Amygdala (tissue), 56 donors: Measurements from ENCODE around the gene PLXNA4.
A peak's percentile ranks its signal among the peaks of the same experiment; 100 is the strongest.

Source experiments
- DNase-seq, 56 donors: peaks; one replicate each; lab custom pipeline; 2025; lab: John Stamatoyannopoulos, UW

Gene PLXNA4

DNA sequence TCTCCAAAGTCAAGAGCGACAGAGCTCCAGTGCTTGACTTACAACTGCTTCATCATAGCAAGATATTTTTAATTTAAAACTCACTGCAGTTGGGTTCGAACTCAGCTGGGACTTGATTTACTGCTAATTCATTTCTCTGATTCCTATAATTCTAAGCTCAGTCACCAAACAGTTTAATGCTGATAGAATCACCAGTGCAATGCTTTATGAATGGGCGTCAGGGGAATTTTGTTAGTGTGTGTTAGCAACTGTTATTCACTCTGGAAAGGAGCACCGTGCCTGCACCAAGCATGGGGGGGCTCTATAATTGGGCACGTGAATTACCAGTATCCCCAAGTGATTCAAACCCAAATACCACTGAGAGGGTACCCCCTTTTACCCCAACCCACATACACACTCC lies 10.4 kb downstream of the PLXNA4 start:
- no peak for DNase-seq

DNA sequence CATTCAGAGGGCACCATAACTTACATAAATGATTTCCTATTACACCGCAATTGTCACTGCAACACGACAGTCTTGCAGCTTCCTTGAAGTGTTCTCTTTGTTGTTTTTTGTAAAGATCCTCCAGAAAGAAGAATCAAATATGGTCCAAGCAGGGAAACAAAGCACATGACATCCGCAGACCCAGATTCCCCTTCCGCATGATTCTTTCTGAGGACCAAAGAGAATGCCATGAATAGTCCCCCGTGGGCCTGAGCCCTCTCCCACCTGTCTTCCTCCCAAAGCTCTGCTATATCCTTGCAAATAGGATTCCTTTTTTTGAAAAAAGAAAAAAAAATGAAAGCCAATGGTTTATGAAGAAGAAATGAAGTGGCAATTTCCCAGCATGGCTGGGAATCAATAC lies 10.8 kb downstream of the PLXNA4 start:
- no peak for DNase-seq

DNA sequence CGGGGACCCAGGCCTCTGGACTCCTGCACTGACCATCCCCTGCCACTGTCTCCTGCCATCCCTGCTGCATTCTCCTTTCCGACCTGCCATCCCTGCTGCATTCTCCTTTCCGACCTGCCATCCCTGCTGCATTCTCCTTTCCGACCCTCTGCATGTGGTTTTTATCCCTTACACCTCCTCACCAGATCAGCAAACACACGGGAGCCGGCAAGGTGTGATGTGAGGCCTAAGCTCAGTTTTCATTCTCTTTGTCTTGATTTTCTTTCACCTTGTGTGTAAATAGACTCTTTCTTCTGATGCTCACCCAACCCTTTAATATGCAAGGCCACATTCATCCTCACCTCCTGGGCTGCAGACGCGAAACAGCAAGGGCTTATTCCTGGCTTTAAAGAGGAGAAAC lies 11.4 kb downstream of the PLXNA4 start:
- no peak for DNase-seq

DNA sequence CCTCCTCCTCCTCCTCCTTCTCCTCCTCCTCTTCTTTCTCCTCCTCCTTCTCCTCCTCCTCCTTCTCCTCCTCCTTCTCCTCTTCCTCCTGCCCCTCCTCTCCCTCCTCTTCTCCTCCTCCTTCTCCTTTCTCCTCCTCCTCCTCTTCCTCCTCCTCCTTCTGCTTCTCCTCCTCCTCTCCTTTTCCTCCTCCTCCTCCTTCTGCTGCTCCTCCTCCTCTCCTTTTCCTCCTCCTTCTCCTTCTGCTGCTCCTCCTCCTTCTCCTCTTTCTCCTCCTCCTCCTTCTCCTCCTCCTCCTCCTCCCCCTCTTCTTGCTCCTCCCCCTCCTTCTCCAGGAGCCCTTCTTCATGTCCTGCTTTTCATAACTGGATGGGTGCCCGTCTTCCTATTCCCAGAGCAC lies 12.2 kb downstream of the PLXNA4 start:
- no peak for DNase-seq

DNA sequence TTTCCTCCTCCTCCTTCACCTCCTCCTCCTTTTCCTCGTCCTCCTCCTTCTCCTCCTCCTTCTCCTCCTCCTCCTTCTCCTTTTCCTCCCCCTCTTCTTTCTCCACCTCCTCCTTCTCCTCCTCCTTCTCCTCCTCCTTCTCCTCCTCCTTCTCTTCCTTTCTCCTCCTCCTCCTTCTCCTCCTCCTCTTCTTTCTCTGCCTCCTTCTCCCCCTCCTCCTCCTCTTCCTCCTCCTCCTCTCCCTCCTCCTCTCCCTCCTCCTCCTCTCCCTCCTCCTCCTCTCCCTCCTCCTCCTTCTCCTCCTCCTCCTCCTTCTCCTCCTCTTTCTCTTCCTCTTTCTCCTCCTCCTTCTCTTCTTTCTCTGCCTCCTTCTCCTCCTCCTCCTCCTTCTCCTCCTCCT lies 13.6 kb downstream of the PLXNA4 start:
- no peak for DNase-seq

DNA sequence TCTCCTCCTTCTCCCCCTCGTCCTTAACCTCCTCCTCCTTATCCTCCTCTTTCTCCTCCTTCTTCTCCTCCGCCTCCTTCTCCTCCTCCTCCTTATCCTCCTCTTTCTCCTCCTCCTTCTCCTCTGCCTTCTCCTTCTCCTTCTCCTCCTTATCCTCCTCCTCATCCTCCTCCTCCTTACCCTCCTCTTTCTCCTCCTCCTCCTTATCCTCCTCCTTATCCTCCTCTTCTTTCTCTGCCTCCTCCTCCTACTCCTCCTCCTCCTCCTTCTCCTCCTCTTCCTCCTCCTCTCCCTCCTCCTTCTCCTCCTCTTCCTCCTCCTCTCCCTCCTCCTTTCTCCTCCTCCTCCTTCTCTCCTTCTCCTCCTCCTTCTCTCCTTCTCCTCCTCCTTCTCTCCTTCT lies 14.5 kb downstream of the PLXNA4 start:
- DNase-seq: no peak

DNA sequence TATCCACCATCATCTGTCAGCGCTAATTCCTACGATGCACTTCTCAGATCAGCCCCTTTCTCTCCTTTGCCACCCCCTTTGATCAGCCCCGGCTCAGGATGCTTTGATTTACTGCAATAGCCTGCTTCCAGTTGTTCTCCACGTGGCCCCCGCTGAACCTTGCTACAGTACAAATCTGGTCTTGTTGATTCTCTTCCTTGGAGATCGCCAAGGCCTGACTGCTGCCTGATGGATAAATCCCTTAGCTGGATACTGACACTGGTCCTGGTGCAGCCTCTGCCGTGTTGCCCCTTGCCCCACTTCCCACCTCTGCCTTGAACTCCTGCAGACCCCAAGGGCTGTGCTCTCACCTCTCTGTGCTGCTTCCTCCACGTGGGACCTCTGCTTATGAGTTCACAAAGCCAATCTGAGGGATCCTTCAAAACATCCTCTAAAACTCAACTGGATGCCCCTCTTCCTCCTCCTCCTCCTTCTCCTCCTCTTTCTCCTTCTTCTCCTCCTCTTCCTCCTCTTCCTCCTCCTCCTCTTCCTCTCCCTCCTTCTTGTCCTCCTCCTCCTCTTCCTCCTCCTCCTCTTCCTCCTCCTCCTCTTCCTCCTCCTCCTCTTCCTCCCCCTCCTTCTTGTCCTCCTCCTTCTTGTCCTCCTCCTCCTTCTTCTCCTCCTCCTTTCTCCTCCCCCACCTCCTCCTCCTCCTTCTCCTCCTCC lies 15.3 kb downstream of the PLXNA4 start:
- no peak for DNase-seq

DNA sequence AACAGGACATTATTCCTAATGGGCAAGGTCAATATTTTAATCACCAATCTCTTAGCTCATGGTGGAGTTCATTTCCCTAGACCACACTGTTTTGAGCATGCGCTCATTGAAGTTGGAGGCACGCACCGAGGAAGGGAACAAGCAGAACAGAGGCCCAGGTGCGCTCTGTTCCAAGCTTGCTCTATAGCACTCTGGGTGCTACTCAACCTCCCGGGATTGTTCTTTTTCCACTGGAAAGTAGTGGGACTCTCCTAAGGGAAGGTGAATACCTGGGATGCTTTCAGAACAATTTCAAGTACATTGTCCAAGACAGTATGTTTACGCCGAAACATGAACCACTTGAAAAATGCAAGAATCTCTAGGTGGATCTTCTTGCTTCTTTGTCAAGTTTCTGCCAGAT lies 16.2 kb downstream of the PLXNA4 start:
- DNase-seq: no peak

DNA sequence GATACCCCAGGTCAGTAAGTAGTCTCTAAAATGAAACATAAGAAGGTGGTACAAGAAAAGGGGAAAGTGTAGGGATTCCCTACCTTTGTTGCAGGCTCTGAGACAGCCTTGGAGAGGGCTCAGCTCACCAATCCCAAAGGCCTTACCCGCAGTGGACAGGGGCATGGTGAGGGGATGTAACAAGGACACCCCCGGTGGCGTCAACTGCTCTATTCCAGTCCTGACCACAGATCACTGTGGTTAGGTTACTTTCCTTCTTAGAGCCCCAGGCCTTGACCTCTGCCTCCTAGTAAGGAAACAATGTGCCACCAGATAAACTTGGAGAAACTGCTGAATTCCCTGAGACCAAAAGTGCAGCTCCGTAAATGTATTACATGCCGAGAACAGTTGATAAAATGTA lies 17.5 kb downstream of the PLXNA4 start:
- DNase-seq: no peak

DNA sequence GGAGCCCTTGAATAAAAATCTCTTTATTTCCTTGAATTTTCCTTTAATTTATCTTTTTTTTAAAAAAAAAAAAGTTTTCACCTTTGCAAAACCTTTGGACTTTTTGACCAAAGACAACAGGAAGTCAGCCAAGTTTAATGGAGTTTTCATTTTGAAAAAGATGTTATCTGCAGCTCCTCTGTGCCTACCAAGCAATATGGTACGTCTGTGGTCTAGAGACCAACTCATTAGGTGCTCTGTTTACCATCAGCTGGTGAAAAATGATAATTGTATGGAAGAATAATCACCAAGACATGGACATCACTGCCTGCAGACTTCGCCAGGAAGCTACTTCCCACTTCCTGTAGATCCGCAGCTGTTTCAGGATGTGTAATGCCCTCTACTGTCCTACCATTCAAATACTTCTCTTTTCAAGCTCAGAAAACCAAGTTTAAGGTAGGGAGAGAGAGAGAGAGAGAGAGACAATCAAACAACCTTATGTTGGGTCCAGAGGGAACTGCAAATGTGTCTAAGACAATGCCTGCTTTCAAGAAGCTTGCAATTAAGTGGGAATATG lies 18.7 kb downstream of the PLXNA4 start:
- DNase-seq: no peak

DNA sequence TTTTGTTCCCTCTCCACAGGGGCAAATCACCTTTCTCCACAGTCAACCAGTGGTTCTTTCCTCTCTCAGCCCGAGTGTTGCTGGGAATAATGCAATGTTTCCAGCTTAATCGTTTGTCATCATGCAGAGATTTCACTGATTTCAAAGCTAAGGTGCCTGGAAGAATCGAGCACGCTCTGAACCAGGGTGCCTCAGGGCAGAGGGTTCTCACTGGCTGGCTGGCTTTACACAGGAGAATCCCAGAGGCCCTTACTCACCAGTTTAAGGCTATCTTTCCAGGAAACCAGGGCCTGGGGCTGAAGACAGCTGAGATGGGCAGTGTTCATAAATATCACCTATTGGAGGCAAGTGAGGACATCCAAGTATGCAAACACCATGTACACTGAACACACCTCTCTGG lies 21.8 kb downstream of the PLXNA4 start:
- DNase-seq: no peak

DNA sequence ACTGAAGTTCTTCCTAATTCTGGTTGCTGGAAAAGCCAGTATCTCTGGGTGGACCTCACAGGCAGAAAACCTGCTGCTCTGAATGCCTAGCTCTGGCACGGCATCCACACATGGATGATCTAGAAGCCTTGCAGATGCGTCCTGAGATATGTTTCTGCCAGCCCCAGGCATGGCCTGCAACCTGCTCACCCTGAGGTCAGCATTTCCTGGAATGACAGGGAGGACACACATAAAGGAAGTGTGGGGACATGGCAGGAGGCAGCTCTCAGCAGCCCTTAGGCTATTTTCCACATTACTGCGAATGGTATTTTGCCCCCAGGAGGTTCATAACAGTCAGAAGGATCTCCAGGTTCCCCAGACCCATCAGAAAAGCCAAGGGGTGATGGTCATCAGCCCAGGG lies 23.2 kb downstream of the PLXNA4 start:
- no peak for DNase-seq

DNA sequence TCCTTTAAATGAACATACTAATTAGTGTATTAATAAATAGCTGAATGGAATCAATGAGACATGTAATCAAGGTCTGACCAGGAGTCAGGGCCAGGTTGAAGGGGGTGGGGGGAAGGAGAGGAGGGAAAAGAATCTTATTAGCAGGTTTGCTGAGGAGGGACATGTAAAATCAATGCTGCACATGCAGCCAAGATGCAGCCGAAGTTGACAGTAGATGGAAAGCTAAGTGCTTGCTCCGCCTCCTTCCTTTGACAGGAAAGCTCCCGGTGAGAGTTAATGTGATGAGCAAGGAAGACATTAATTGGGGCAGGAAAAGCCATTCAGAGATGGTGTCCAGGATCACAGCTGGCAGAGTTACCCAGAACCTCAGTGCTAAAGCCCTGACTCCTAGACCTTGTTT lies 24.4 kb downstream of the PLXNA4 start:
- DNase-seq: no peak

DNA sequence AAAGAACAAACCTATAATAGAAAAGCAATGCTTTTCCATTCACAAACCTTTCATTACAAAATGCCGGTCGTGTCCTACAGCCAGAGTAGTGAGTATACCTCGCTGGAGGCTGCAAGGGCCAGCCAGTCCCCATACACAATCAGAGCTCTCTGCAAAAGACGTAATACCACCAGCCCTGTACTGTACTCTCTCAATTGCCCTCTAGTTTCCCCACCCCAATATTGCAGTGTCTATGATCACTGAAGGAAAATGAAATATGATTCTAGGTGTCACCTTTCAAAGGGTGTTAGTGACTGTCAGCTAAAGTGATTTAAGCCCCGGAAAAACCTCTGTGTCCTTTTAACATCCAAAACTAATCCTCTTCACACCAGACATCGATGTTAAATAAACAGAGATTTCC lies 24.8 kb downstream of the PLXNA4 start:
- DNase-seq: no peak

DNA sequence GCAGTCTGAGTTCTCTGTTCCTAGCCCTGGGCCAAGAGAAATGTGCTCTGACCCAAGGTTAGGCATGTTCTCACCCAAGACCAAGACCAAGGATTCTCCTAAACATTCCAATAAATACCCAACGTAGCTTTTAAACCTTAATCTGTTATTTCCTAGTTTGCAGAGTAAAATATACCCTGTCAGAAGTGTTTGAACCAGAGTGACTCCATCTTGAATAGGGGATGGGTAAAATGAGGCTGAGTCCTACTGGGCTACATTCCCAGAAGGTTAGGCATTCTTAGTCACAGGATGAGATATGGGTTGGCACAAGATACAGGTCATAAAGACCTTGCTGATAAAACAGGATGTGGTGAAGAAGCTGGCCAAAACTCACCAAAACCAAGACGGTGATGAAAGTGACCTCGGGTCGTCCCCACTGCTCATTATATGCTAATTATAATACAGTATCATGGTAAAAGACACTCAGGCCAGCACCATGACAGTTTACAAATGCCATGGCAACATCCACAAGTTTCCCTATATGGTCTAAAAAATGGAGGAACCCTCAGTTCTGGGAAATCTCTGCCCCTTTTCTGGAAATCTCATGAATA lies 27.7 kb downstream of the PLXNA4 start:
- DNase-seq: no peak

DNA sequence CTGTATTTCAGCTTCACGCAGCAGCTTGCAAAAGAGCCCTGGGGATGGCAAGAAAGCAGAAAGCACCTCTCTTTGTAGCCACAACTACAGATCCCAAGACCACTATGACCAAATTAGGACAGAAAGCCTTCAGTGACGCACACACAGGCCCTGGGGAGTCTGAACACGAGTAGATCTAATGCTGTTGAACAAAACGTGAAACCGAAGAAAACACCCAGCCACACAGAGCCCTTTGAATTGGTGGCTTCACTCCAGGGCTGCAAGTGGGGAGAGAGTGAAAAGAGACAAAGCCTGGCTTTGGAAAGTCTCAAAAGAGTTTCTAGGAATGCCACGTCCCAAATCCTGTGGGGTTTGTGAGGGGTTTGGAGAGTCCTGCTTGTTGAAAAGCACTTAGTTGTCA lies 28.4 kb downstream of the PLXNA4 start:
- peak in 8 of 56 donors; percentile 2 to 30 (median 13) for DNase-seq

DNA sequence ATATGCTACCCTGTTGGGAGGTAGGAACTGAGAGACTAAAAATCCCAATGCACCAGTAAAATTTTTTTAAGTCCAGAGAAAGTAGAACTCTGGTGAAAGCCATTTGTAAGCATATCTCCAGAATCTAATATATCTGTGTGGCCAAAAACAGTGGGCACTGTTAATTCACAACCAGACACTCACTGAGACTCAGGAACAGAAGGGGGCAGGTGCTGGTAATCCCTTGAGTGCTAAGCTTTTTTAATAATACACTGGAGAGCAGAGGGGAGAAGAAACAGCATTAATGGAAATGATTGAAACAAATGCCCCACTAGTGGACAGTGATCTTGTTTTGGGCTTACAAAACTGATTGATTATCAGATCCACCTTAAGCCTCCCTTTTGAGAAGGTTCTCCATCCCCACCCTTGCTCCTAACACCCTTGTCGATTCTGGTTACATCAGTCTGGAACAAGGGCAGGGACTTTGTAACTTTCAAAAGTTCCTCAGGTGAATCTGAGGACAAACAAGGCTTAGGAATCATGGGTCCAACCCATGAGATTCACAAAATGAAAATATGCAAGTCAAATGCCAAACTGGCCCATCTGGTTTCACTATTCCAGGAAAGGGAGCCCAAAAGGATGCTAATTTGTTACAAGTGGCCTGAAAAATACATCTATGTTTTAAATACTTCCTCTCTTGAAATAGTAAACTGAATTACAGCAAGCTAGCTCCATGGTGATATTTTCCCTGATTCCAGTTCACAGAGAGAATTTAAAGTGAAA lies 29.7 kb downstream of the PLXNA4 start:
- DNase-seq: no peak

DNA sequence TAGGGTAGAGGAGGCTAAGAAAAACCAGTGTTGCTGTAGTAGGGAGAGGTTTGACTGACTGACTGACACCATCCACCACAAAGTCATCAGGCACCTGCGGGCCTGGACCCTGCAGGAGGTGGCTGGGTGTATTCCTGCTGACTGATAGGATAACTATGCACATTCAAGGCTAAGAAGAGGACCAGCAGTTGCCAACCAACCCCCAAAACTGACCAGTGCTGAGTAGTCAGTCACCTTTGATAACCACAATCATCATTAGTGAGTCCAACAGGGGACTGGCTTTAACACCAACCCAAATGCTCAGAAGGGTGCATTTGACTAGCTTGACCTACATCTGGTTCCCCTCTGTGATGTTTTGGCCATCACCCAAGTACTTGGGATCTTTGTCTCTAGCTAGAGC lies 30.5 kb downstream of the PLXNA4 start:
- DNase-seq: no peak

DNA sequence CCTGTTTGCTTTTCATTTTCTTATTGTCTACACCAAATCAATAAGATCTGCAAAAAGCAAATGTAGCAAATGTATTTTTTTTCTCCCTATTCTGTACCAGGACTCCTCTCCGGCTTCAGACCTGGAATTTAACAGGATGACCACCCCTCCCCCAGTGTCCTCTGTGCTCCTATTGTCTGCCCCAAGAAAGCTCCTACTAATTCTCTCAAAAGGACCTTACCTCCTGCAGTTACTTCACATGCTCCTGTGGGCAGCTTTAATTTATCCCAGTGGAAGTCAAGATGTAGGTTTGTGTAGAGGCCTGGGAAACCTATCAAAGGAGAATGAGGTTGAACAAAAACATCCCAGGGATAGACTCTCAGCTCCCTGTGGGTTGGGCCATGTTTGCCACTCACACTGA lies 31.3 kb downstream of the PLXNA4 start:
- no peak for DNase-seq

DNA sequence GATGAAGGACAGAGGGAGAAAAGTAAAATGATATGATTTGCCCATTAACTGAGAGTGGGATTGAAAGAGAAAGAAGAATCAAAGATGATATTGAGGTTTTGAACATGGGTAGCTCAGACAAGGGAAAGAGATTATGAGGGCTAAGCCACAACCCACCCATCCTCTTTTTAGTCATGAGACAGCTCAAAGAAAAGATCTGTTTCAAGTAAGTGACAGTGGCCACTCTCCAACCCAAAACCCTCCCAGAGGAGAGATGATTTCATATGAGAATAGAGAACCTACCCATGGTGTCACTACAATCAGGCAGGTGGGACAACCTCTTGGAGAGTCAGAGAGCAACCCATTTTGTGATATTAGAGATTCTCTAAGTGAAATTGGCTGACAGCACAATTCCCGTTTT lies 32.2 kb downstream of the PLXNA4 start:
- no peak for DNase-seq

DNA sequence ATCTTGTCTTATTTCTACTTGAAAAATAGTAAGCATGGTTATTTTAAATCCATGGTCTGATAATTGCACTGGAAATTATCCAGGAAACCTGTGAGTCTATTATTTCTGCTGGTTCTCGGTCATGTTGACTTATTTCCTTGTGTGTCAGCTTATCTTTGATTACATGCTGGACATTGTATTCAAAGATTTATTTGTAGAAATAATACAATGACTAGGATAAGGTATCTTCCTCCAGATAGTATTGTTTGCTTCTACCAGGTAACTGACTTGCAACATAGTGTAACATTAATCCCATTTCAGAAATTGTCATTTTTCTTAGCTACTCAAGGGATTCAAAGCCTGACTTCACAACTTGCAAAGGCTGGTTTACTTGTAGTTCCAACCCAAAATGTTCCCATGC lies 33.4 kb downstream of the PLXNA4 start:
- no peak for DNase-seq

DNA sequence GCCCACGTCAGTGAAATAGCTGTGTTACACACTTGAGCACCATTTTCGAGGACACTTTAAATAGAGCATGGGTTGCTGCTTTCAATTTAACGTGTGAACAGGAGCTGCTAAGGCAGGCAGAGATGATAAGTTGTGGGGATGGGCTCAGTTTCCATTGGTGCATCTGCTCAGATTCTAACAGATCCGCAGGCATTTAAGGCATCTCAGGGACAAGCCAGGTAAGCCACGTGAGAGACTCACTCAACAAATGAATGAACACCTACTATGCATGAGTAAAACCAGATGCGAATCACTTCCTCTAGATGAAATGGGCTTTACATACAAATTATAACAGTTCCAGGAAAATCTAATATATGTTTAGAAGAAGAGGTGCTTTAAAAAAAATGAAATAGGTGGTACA lies 34.6 kb downstream of the PLXNA4 start:
- no peak for DNase-seq
